HUES48 (cell line): ENCODE results near the gene GRIK3.

Experiments used
- H3K27ac ChIP-seq: one replicate; pipeline ENCODE4 v1.7.0; 2013; ENCODE audit warnings: low read depth, low read length, inconsistent platforms
- H3K27me3 ChIP-seq: 2 replicates; pipeline ENCODE4 v1.6.1; 2013; ENCODE audit warnings: mild to moderate bottlenecking, low read length; ENCODE audit not compliant: control insufficient read depth, insufficient read depth
- H3K36me3 ChIP-seq: 2 replicates; pipeline ENCODE4 v1.6.1; 2013; ENCODE audit warnings: low read length; ENCODE audit not compliant: control insufficient read depth, insufficient read depth
- H3K4me1 ChIP-seq: 2 replicates; pipeline ENCODE4 v1.6.1; 2013; ENCODE audit warnings: mild to moderate bottlenecking, low read length; ENCODE audit not compliant: control insufficient read depth, insufficient read depth
- H3K4me3 ChIP-seq: 2 replicates; pipeline ENCODE4 v1.5.1; 2013; ENCODE audit warnings: mild to moderate bottlenecking, low read depth, low read length
- H3K9ac ChIP-seq: 2 replicates; pipeline ENCODE4 v1.6.1; 2013; ENCODE audit warnings: mild to moderate bottlenecking, low read depth, low read length, moderate library complexity
- H3K9me3 ChIP-seq: 2 replicates; pipeline ENCODE4 v1.6.1; 2013; ENCODE audit warnings: low read length; ENCODE audit not compliant: control insufficient read depth, insufficient read depth

Gene GRIK3

DNA sequence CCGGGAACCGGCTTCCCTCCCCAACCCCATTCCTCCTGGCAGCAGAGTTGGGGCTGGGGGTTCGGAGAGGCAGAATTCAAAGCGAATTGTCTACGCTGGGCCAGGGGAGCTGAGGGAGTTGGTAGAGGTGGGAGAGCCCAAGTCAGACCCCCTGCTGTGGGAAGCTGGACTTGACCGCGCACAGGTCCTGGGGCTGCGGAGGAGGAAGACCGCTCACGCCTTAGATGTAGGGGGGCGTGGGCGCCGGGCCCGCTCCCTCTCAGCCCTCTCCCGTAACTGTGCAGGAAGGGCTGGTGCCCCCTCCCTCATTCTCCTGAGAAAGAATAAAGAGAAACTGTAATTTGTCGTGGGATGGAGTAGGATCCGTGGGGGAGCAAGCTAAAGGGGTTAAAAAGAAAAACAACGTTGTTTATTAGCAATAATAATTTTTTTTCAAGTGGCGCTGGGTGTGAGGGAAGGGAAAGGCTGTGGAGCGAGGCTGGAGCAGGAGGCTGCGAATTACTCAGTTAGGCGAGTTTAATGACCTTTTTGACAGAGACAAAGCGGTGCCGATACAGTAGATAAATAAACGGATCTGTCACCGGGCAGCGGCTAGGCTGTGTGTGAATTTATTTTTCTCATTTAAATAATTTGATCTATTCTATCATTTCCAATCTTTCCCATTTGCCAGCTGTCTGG is 838 bp upstream of the GRIK3 start:
- Histone ChIP-seq H3K4me1 (peaks cover 57% of the 10 kb centered on the region), H3K4me3 (peak overlapping the region; percentile 61), H3K9me3 (no peaks in the 10 kb centered on the region), H3K27ac (no peak overlapping the region), H3K36me3 (no peaks in the 10 kb centered on the region), H3K9ac (no peak overlapping the region), H3K27me3 (peaks cover 88% of the 10 kb centered on the region)

DNA sequence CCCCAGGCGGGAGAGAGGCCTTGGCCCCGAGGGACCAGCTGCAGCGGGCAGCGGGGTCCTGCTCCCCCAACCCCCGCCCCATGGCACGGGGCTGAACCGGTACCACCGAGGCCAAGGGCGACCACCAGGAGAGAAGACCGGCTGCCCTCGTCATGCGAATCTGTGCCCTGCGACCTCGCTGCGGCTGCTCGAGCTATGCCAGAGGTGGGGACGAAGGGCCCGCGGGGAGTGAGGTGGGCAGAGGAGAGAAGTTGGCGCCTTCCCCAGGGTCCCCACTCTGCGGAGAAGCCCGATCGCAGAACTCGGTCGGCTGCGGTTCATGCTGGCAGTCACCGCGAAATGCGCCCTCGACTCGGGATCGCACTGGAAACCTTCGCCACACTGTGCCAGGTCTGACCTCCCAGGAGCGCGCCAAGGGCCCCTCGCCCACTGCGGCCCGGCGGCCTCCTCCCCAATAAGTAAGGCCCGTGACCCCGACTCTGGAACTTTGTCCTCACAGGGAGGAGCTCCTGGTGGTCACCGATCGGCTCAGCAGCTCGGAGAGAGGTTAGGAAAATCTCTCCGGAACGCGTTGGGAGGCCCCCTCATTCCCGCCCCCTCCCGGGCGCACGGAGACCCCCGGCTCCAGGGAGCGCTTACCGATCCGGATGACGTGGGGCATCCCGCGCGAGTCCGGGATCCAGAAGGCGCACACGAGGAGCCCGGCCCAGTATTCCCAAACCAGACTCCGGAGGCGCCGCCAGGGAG is 787 bp downstream of the GRIK3 start:
- peaks cover 55% of the 10 kb centered on the region for H3K4me1 ChIP-seq
- H3K27me3 ChIP-seq = peaks cover 97% of the 10 kb centered on the region
- no peaks in the 10 kb centered on the region for H3K9me3 ChIP-seq
- H3K4me3 ChIP-seq = peak overlapping the region; percentile 61
- H3K27ac ChIP-seq = no peak overlapping the region
- no peaks in the 10 kb centered on the region for H3K36me3 ChIP-seq
- no peak overlapping the region for H3K9ac ChIP-seq

- peaks cover 91% of the 10 kb centered on the region for H3K27me3 ChIP-seq
- peak overlapping the region; percentile 61 for H3K4me3 ChIP-seq
- no peak overlapping the region for H3K27ac ChIP-seq
- H3K4me1 ChIP-seq = peaks cover 50% of the 10 kb centered on the region
- no peak overlapping the region for H3K9ac ChIP-seq
- H3K9me3 ChIP-seq = no peaks in the 10 kb centered on the region
- H3K36me3 ChIP-seq = no peaks in the 10 kb centered on the region
Observed at GRCh38 chr1:37032660-37033354, 1.5 kb downstream of the GRIK3 start.

- peaks cover 43% of the 10 kb centered on the region for H3K4me1 ChIP-seq
- H3K27me3 ChIP-seq = peaks cover 82% of the 10 kb centered on the region
- H3K27ac ChIP-seq = no peak overlapping the region
- H3K9ac ChIP-seq = no peak overlapping the region
- no peaks in the 10 kb centered on the region for H3K9me3 ChIP-seq
- no peak overlapping the region for H3K4me3 ChIP-seq
- H3K36me3 ChIP-seq = no peaks in the 10 kb centered on the region
Observed at GRCh38 chr1:37031871-37032270, 2.4 kb downstream of the GRIK3 start.

- peaks cover 38% of the 10 kb centered on the region for H3K4me1 ChIP-seq
- H3K9me3 ChIP-seq = no peaks in the 10 kb centered on the region
- peaks cover 78% of the 10 kb centered on the region for H3K27me3 ChIP-seq
- no peak overlapping the region for H3K4me3 ChIP-seq
- no peaks in the 10 kb centered on the region for H3K36me3 ChIP-seq
- no peak overlapping the region for H3K27ac ChIP-seq
- H3K9ac ChIP-seq = no peak overlapping the region
Observed at GRCh38 chr1:37031429-37031828, 2.9 kb downstream of the GRIK3 start.

- peaks cover 55% of the 10 kb centered on the region for H3K27me3 ChIP-seq
- H3K4me3 ChIP-seq = no peak overlapping the region
- no peak overlapping the region for H3K9ac ChIP-seq
- peaks cover 28% of the 10 kb centered on the region for H3K4me1 ChIP-seq
- H3K36me3 ChIP-seq = no peaks in the 10 kb centered on the region
- no peak overlapping the region for H3K27ac ChIP-seq
- no peaks in the 10 kb centered on the region for H3K9me3 ChIP-seq
Observed at GRCh38 chr1:37028981-37029617, 5.2 kb downstream of the GRIK3 start.

DNA sequence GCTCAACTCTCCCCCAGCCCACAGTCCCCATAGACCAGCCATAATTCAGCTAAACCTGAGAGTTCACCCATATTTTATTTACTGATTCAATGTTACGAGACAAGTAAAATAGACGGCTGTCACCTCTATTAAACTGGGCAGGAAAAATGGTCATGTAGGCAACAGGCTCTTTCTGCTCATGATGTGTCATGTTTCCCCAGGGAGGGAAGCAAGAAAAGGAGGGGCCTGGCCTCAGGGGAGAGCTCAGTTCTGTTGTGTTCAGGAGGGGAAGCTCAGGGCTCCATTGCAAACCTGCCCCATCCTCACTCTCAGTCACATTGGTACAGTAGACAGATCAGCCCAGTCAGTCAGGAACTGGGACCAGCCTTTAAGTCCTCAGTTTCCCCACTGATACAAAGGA is 12.8 kb downstream of the GRIK3 start:
- H3K4me1 ChIP-seq = 0 out of 2 replicates have a peak, but pooled peaks cover 8% of the 10 kb centered on the region
- no peak overlapping the region for H3K4me3 ChIP-seq
- no peaks in the 10 kb centered on the region for H3K9me3 ChIP-seq
- H3K27me3 ChIP-seq = no peaks in the 10 kb centered on the region
- no peaks in the 10 kb centered on the region for H3K36me3 ChIP-seq
- no peak overlapping the region for H3K27ac ChIP-seq
- H3K9ac ChIP-seq = no peak overlapping the region

DNA sequence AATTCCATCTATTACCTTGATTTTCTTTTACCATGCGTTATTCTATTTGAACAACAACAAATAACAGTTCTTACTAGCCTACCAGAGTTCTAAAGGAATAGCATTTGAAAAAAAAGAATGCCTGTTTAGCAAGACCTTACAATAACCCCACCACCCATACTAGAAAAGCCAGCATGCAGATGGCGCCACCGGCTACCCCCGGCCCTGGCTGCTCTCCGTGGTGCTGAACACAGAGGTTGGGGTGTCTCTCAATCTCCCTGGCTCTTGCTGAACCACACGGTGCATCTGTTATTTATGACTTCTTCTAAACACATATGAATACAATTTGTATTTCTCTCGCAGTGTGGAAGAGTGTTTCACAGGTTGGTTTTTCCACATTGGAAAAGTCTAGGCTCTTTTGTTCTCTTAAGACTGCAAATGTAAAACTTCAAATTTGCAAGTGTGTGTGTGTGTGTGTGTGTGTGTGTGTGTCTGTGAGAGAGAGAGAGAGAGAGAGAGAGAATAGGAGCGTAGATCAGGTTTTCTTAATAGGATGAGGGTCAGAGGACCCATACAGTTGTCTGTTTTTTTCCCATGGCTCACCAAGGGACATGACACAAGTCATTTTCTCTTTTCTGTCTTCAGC is 13.6 kb downstream of the GRIK3 start:
- no peak overlapping the region for H3K4me3 ChIP-seq
- H3K27ac ChIP-seq = no peak overlapping the region
- H3K9me3 ChIP-seq = no peaks in the 10 kb centered on the region
- no peak overlapping the region for H3K9ac ChIP-seq
- 0 out of 2 replicates have a peak, but pooled peaks cover 8% of the 10 kb centered on the region for H3K4me1 ChIP-seq
- no peaks in the 10 kb centered on the region for H3K27me3 ChIP-seq
- no peaks in the 10 kb centered on the region for H3K36me3 ChIP-seq

- Histone ChIP-seq H3K4me3 (no peak overlapping the region), H3K9ac (no peak overlapping the region), H3K27me3 (no peaks in the 10 kb centered on the region), H3K36me3 (no peaks in the 10 kb centered on the region), H3K9me3 (no peaks in the 10 kb centered on the region), H3K4me1 (0 out of 2 replicates have a peak, but pooled peaks cover 3% of the 10 kb centered on the region), H3K27ac (no peak overlapping the region)
Observed at GRCh38 chr1:37018510-37018909, 15.8 kb downstream of the GRIK3 start.

DNA sequence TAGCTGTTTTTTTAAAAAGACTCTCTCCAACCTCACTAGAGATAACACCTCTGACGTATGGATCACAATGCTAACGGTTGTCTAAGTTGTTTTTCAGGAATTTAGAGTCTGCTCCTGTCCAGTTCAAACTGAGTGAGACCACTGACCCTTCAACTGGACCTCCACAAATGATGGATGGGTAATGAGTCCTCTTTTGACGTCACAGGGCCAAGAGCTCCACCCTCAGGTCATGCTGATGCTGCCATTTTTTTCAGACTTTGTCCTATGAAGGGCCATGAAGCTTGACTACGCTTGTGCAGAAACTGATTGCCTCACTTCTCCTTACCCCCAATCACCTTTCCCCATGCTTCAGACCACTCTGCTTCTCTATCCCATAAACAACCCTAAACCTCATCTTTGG is 16.6 kb downstream of the GRIK3 start:
- Histone ChIP-seq H3K9me3 (no peaks in the 10 kb centered on the region), H3K4me1 (0 out of 2 replicates have a peak, but pooled peaks cover 3% of the 10 kb centered on the region), H3K27me3 (no peaks in the 10 kb centered on the region), H3K4me3 (no peak overlapping the region), H3K27ac (no peak overlapping the region), H3K36me3 (no peaks in the 10 kb centered on the region), H3K9ac (no peak overlapping the region)
